Breast epithelium (tissue), 4 donors: ENCODE data around the gene CRHR2. TPM values are rescaled to one million over a fixed set of nuclear protein-coding genes. Genes with fewer than 3 reads are reported as not detected.
"Not testable (repeated sequence)": the region's sequence is repeated elsewhere in the genome, so short reads cannot be mapped to it uniquely, and the experiment has no call there.

Experiments
- DNase-seq, 2 donors: peaks; one replicate each; pipeline ENCODE4 v3.0.0-alpha.2; 2019; ENCODE audit warnings: low spot score in 2 of 2
- H3K27ac ChIP-seq, 2 donors: fragments of 200-600 bp; sonication (generic) in 1 of 2; one replicate each; pipeline ENCODE4 v1.5.1; 2016 to 2019; ENCODE audit warnings: mild to moderate bottlenecking in 1 of 2
- H3K27me3 ChIP-seq, 2 donors: fragments of 200-600 bp; sonication (generic) in 1 of 2; one replicate each; pipeline versions ENCODE4 v1.5.1 to v1.6.0; 2017 to 2019; ENCODE audit warnings: control low read depth in 1 of 2, mild to moderate bottlenecking in 1 of 2
- H3K36me3 ChIP-seq: fragments of 200-600 bp; one replicate; pipeline ENCODE4 v1.5.1; 2019
- H3K4me1 ChIP-seq, 2 donors: fragments of 200-600 bp; sonication (generic); one replicate each; pipeline ENCODE4 v1.5.1; 2016 to 2019; ENCODE audit warnings: control low read depth in 1 of 2
- H3K4me3 ChIP-seq, 3 donors: fragments of 200-600 bp; sonication (generic); 1 replicate in 2 of 3; 2 replicates in 1 of 3; pipeline ENCODE4 v1.5.1; 2016 to 2019; ENCODE audit warnings: mild to moderate bottlenecking in 3 of 3, moderate library complexity in 2 of 3
- H3K9me3 ChIP-seq, 2 donors: fragments of 200-600 bp; sonication (generic) in 1 of 2; one replicate each; pipeline ENCODE4 v1.5.1; 2016 to 2019; ENCODE audit warnings: control low read depth in 1 of 2
- CTCF ChIP-seq, 3 donors: fragments of 450-650 bp; IDR thresholded peaks; one replicate each; pipeline ENCODE4 v1.5.1; 2016 to 2017; ENCODE audit warnings: antibody characterized with exemption in 3 of 3, mild to moderate bottlenecking in 3 of 3, moderate library complexity in 3 of 3
- POLR2A ChIP-seq: fragments of 450-650 bp; IDR thresholded peaks from one replicate; pipeline ENCODE4 v1.6.1; 2016; ENCODE audit warnings: antibody characterized with exemption, mild to moderate bottlenecking, moderate library complexity
- POLR2AphosphoS5 ChIP-seq, 3 donors: sonication (generic); formaldehyde crosslinking; IDR thresholded peaks; one replicate each; pipeline ENCODE4 v1.6.1; 2017; ENCODE audit warnings: antibody characterized with exemption in 3 of 3
- intact Hi-C: fragments of 100-400 bp; cut with DNase I; formaldehyde crosslinking; loops from one replicate; pipeline ENCODE4 v1.15.1; 2023; ENCODE audit warnings: low total_unique reads
- total RNA-seq, 3 donors: library from RNA; depleted of rRNA; stranded (reverse); fragments of >200 nt; gene quantifications; one replicate each; pipeline ENCODE4 v1.1.0, GENCODE V29; 2016

The CRHR2 gene
- total RNA-seq, 3 donors from 2014 or later: under 0.01 to 0.16 (median 0.15) TPM

GRCh38 chr7:30722187-30722586, 39.9 kb upstream of the CRHR2 start:
- H3K36me3 ChIP-seq: no peaks in the 10 kb centered on the region
- peaks cover 0 to 26% of the 10 kb centered on the region in 2 donors for H3K9me3 ChIP-seq
- intact Hi-C loops: no loop called here
- H3K4me3 ChIP-seq: no peak overlapping the region
- TF ChIP-seq CTCF (IDR thresholded peaks at IDR 0.05): no peak
- TF ChIP-seq POLR2A: no peak
- TF ChIP-seq POLR2AphosphoS5 (IDR thresholded peaks at IDR 0.05): no peak
- no peak for DNase-seq
- H3K4me1 ChIP-seq: no peaks in the 10 kb centered on the region
- H3K27me3 ChIP-seq: no peaks in the 10 kb centered on the region
- H3K27ac ChIP-seq: no peak overlapping the region

- H3K27me3 ChIP-seq: no peaks in the 10 kb centered on the region
- peaks cover 0 to 27% of the 10 kb centered on the region in 2 donors for H3K9me3 ChIP-seq
- intact Hi-C loops: no loop called here
- no peaks in the 10 kb centered on the region for H3K4me1 ChIP-seq
- H3K27ac ChIP-seq: no peak overlapping the region
- no peak for DNase-seq
- H3K4me3 ChIP-seq: no peak overlapping the region
- TF ChIP-seq CTCF (IDR thresholded peaks at IDR 0.05): no peak
- TF ChIP-seq POLR2AphosphoS5 (IDR thresholded peaks at IDR 0.05): no peak
- TF ChIP-seq POLR2A: no peak
- H3K36me3 ChIP-seq: no peaks in the 10 kb centered on the region
These were observed 39.0 kb upstream of the CRHR2 start for GRCh38 chr7:30721211-30721610.

DNA sequence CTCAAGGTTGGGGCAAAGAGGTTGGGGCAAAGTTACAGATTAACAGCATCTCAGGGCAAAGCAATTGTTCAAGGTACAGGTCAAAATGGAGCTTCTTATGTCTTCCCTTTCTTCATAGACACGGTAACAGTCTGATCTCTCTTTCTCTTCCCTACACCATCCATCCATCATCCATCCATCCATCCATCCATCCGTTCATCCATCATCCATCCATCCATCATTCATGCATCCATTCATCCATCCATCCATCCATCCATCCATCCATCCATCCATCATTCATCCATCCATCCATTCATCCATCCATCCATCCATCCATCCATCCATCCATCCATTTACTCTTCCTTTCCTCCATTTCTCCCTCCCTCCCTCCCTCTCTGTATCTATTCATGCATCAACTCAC, 37.2 kb upstream of the CRHR2 start:
- DNase-seq, H3K36me3 ChIP-seq, H3K4me1 ChIP-seq, intact Hi-C loops, H3K27me3 ChIP-seq, H3K4me3 ChIP-seq, H3K27ac ChIP-seq: not testable (repeated sequence)
- H3K9me3 ChIP-seq: peaks cover 0 to 27% of the 10 kb centered on the region in 2 donors

GRCh38 chr7:30717181-30717580, 34.9 kb upstream of the CRHR2 start:
- Histone ChIP-seq H3K27me3 (no peaks in the 10 kb centered on the region), H3K4me3 (no peak overlapping the region), H3K36me3 (no peaks in the 10 kb centered on the region), H3K4me1 (no peaks in the 10 kb centered on the region), H3K27ac (no peak overlapping the region), H3K9me3 (peaks cover 0 to 27% of the 10 kb centered on the region in 2 donors)
- DNase-seq: no peak
- intact Hi-C loops: no loop called here
- no peak for TF ChIP-seq CTCF (IDR thresholded peaks at IDR 0.05)
- TF ChIP-seq POLR2A: no peak
- TF ChIP-seq POLR2AphosphoS5 (IDR thresholded peaks at IDR 0.05): no peak

DNA sequence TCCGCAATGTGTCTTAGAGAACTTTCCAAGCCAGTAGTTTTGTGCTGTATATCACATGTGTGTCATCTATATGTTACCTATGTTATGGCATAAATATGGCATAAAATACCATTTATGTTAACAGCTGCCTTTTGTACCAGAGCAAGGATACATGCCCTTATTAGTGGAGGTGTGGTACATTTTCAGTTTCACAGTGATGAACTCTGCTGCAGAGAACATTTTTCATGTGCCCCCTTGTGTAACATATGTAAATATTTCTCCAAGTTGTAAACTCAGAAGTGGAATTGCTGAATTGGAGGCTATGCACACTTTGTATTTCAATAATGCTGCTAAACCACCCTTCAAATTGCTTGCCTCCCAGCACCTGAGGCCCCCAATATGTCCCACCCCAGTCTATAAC, 31.9 kb upstream of the CRHR2 start:
- no peak overlapping the region for H3K4me3 ChIP-seq
- H3K27ac ChIP-seq: no peak overlapping the region
- intact Hi-C loops: no loop called here
- TF ChIP-seq CTCF (IDR thresholded peaks at IDR 0.05): no peak
- H3K9me3 ChIP-seq: peaks cover 0 to 20% of the 10 kb centered on the region in 2 donors
- H3K4me1 ChIP-seq: no peaks in the 10 kb centered on the region
- no peaks in the 10 kb centered on the region for H3K36me3 ChIP-seq
- H3K27me3 ChIP-seq: no peaks in the 10 kb centered on the region
- DNase-seq: no peak

GRCh38 chr7:30713392-30713791, 31.1 kb upstream of the CRHR2 start:
- H3K36me3 ChIP-seq: no peaks in the 10 kb centered on the region
- intact Hi-C loops: no loop called here
- no peak for DNase-seq
- H3K4me3 ChIP-seq: no peak overlapping the region
- peaks cover 0 to 13% of the 10 kb centered on the region in 2 donors for H3K9me3 ChIP-seq
- H3K4me1 ChIP-seq: no peaks in the 10 kb centered on the region
- TF ChIP-seq POLR2AphosphoS5 (IDR thresholded peaks at IDR 0.05) (no peak), CTCF (IDR thresholded peaks at IDR 0.05) (no peak), POLR2A (no peak)
- H3K27ac ChIP-seq: no peak overlapping the region
- H3K27me3 ChIP-seq: no peaks in the 10 kb centered on the region
